Astrocyte (in vitro differentiated cells and primary cell): ENCODE data around the gene ACAD11.

Source experiments
- CTCF ChIP-seq: IDR thresholded peaks from 2 replicates; pipeline ENCODE4 v1.5.1; 2011; ENCODE audit warnings: low read depth, mild to moderate bottlenecking, inconsistent platforms, low read length, moderate library complexity; ENCODE audit not compliant: insufficient read depth
- EZH2 ChIP-seq: IDR thresholded peaks from 2 replicates; pipeline ENCODE4 v1.6.1; 2012; ENCODE audit warnings: mild to moderate bottlenecking, low read length, inconsistent platforms; ENCODE audit not compliant: insufficient read depth

GRCh38 chr3:132596326-132596725, 63.3 kb downstream of the ACAD11 start:
- TF ChIP-seq CTCF, result no peak
- TF ChIP-seq EZH2, result no peak
